Osteocyte (in vitro differentiated cells): ENCODE measurements around the gene MAGEA4. TPM values are rescaled to one million over a fixed set of nuclear protein-coding genes. Genes with fewer than 3 reads are reported as not detected.

Source experiments
- DNase-seq: peaks from one replicate; pipeline ENCODE4 v3.0.0; 2021; ENCODE audit warnings: mixed read lengths; ENCODE audit not compliant: unreplicated experiment; ENCODE audit errors: extremely low spot score
- H3K27ac Mint-ChIP-seq: one replicate; pipeline ENCODE4 v1.8.0; 2021; ENCODE audit warnings: mild to moderate bottlenecking, mixed read lengths; ENCODE audit not compliant: unreplicated experiment
- H3K27me3 Mint-ChIP-seq: one replicate; pipeline ENCODE4 v1.8.0; 2021; ENCODE audit warnings: mixed read lengths; ENCODE audit not compliant: unreplicated experiment
- H3K36me3 Mint-ChIP-seq: one replicate; pipeline ENCODE4 v1.8.0; 2021; ENCODE audit warnings: mixed read lengths; ENCODE audit not compliant: unreplicated experiment
- H3K4me1 Mint-ChIP-seq: one replicate; pipeline ENCODE4 v1.8.0; 2021; ENCODE audit warnings: mixed read lengths; ENCODE audit not compliant: unreplicated experiment
- H3K4me3 Mint-ChIP-seq: one replicate; pipeline ENCODE4 v1.8.0; 2021; ENCODE audit warnings: mild to moderate bottlenecking, moderate library complexity, mixed read lengths; ENCODE audit not compliant: unreplicated experiment
- H3K9me3 Mint-ChIP-seq: one replicate; pipeline ENCODE4 v1.8.0; 2021; ENCODE audit warnings: mixed read lengths; ENCODE audit not compliant: unreplicated experiment
- total RNA-seq: library from RNA; stranded (reverse); gene quantifications from 2 replicates; pipeline ENCODE4 v1.2.1, GENCODE V29; 2021
- TF ChIP-seq, protein P1 (sequence below): fragments of 200-600 bp; sonication (generic); IDR thresholded peaks from 2 replicates; pipeline ENCODE4 v1.5.0; 2021; ENCODE audit warnings: antibody characterized with exemption, mild to moderate bottlenecking, moderate library complexity

The MAGEA4 gene
- total RNA-seq, 1 donor from 2014 or later = not detected

DNA sequence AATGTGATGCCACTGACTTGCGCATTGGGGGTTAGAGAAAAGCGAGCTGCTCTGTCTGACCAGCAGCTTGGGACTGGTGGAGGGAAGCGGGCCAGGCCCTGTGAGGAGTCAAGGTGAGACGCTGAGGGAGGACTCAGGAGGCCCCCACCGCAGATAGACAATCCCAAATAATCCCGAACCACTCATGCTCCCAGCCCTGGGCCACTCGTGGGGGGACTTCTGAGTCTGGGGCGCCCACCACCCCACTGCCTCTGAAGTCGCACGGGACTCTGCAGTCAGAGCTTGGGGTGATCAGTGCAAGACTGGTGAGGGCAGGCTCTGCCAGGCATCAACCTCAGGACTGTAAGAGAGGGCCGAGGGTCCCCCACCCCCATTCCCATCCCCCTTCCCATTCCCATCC lies 6.9 kb downstream of the MAGEA4 start:
- Mint-ChIP-seq H3K27ac (no peak overlapping the region), H3K4me1 (no peaks in the 10 kb centered on the region), H3K4me3 (no peak overlapping the region), H3K9me3 (peaks cover 7% of the 10 kb centered on the region), H3K36me3 (no peaks in the 10 kb centered on the region), H3K27me3 (no peaks in the 10 kb centered on the region)
- DNase-seq = no peak
- TF ChIP-seq, protein P1, sequence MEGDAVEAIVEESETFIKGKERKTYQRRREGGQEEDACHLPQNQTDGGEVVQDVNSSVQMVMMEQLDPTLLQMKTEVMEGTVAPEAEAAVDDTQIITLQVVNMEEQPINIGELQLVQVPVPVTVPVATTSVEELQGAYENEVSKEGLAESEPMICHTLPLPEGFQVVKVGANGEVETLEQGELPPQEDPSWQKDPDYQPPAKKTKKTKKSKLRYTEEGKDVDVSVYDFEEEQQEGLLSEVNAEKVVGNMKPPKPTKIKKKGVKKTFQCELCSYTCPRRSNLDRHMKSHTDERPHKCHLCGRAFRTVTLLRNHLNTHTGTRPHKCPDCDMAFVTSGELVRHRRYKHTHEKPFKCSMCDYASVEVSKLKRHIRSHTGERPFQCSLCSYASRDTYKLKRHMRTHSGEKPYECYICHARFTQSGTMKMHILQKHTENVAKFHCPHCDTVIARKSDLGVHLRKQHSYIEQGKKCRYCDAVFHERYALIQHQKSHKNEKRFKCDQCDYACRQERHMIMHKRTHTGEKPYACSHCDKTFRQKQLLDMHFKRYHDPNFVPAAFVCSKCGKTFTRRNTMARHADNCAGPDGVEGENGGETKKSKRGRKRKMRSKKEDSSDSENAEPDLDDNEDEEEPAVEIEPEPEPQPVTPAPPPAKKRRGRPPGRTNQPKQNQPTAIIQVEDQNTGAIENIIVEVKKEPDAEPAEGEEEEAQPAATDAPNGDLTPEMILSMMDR = no peak

DNA sequence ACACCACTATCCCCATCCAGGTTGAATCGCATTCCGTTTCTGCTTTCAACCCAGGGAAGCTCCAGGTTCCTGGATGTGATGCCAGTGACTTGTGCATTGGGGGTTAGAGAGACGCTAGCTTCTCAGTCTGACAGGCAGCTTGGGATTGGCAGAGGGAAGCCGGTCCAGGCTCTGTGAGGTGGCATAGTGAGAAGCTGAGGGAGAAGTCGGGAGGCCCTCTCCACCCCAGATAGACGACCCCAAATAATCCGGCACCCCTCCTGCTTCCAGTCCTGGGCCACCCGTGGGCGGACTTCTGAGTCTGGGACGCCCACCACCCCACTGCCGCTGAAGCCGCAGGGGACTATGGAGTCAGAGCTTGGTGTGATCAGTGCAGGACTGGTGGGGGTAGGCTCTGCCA lies 7.4 kb downstream of the MAGEA4 start:
- H3K27ac Mint-ChIP-seq = no peak overlapping the region
- H3K9me3 Mint-ChIP-seq = peaks cover 12% of the 10 kb centered on the region
- TF ChIP-seq, protein P1 = no peak
- no peaks in the 10 kb centered on the region for H3K4me1 Mint-ChIP-seq
- H3K27me3 Mint-ChIP-seq = no peaks in the 10 kb centered on the region
- no peaks in the 10 kb centered on the region for H3K36me3 Mint-ChIP-seq
- DNase-seq = no peak
- no peak overlapping the region for H3K4me3 Mint-ChIP-seq

DNA sequence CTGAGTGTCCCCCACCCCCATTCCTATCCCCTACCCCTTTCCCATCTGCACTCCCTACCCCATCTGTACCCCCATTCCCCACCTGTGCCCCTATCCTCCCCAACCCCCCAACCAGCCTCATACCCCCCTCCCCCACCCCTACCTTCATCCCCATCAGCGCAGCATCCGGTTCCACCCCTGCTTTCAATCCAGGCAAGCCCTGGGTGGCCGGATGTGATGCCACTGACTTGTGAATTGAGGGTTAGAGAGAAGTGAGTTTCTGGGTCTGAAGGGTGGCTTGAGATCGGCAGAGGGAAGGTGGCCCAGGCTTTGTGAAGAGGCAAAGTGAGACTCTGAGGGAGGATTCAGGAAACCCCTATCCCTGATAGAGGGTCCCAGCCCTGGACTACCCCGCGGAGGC lies 7.8 kb downstream of the MAGEA4 start:
- H3K4me3 Mint-ChIP-seq = no peak overlapping the region
- H3K27me3 Mint-ChIP-seq = no peaks in the 10 kb centered on the region
- peaks cover 13% of the 10 kb centered on the region for H3K9me3 Mint-ChIP-seq
- TF ChIP-seq, protein P1 = no peak
- DNase-seq = no peak
- H3K36me3 Mint-ChIP-seq = no peaks in the 10 kb centered on the region
- H3K27ac Mint-ChIP-seq = no peak overlapping the region
- H3K4me1 Mint-ChIP-seq = no peaks in the 10 kb centered on the region

DNA sequence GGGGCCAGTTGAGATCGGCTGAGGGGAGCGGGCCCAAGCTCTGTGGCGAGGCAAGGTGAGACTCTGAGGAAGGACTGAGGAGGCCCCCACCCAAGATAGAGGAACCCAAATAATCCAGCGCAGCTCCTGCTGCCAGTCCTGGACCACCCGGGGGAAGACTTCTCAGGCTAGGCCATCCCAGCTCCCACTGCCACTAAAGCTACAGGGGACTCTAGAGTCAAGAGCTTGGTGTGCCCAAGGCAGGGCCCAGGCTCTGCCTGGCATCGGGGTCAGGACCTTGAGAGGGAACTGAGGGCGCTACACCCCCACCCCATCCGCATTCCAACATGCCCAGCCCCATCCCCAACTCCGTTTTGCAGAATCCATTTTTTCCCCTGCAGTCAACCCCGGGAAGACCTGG lies 8.6 kb downstream of the MAGEA4 start:
- no peaks in the 10 kb centered on the region for H3K27me3 Mint-ChIP-seq
- no peaks in the 10 kb centered on the region for H3K4me1 Mint-ChIP-seq
- H3K4me3 Mint-ChIP-seq = no peak overlapping the region
- H3K9me3 Mint-ChIP-seq = peaks cover 13% of the 10 kb centered on the region
- DNase-seq = no peak
- H3K27ac Mint-ChIP-seq = no peak overlapping the region
- H3K36me3 Mint-ChIP-seq = no peaks in the 10 kb centered on the region
- TF ChIP-seq, protein P1 = no peak

DNA sequence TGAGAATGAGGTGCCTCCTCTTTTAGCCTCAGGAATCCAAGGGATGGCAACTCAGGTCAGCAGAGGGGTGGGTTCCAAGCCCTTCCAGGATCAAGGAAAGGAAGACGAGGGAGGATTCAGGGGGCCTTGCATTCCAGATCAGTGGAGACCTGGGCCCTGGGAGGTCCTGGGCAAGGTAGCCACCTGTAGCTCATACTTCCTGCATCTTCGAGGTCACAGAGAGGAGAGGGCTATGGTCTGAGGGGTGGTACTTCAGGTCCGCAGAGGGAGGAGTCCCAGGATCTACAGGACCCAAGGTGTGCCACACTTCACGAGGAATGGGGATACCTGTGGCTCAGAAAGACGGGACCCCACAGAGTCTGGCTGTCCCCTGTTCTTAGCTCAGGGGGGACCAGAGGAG lies 9.2 kb downstream of the MAGEA4 start:
- H3K36me3 Mint-ChIP-seq = no peaks in the 10 kb centered on the region
- H3K4me3 Mint-ChIP-seq = no peak overlapping the region
- DNase-seq = no peak
- no peaks in the 10 kb centered on the region for H3K27me3 Mint-ChIP-seq
- no peaks in the 10 kb centered on the region for H3K4me1 Mint-ChIP-seq
- H3K27ac Mint-ChIP-seq = no peak overlapping the region
- TF ChIP-seq, protein P1 = no peak
- H3K9me3 Mint-ChIP-seq = peaks cover 17% of the 10 kb centered on the region
